GM19468 (cell line): ENCODE results near the gene RIC8B.
"Not testable (repeated sequence)": the region's sequence is repeated elsewhere in the genome, so short reads cannot be mapped to it uniquely, and the experiment has no call there.

ENCODE experiments used
- ATAC-seq: cut with Tn5 transposase; IDR thresholded peaks from one replicate; pipeline ENCODE4 v1.9.1; 2021; ENCODE audit warnings: mild to moderate bottlenecking, moderate library complexity, moderate number of reproducible peaks; ENCODE audit not compliant: unreplicated experiment; ENCODE audit errors: extremely low read depth

RIC8B gene

GRCh38 chr12:106923594-106923993, 149.1 kb downstream of the RIC8B start:
- not testable (repeated sequence) for ATAC-seq

GRCh38 chr12:106924268-106924861, 149.9 kb downstream of the RIC8B start:
- ATAC-seq = no peak

- no peak for ATAC-seq
Observed at GRCh38 chr12:106926657-106927056, 152.2 kb downstream of the RIC8B start.

GRCh38 chr12:106934277-106934676, 159.8 kb downstream of the RIC8B start:
- ATAC-seq = no peak
